Measurements from ENCODE around the gene PRKCA. TPM values are rescaled to one million over a fixed set of nuclear protein-coding genes. Genes with fewer than 3 reads are reported as not detected.

The PRKCA gene
- total RNA-seq, 2 donors from 2014 or later, result 8.3 to 26.5 TPM

DNA sequence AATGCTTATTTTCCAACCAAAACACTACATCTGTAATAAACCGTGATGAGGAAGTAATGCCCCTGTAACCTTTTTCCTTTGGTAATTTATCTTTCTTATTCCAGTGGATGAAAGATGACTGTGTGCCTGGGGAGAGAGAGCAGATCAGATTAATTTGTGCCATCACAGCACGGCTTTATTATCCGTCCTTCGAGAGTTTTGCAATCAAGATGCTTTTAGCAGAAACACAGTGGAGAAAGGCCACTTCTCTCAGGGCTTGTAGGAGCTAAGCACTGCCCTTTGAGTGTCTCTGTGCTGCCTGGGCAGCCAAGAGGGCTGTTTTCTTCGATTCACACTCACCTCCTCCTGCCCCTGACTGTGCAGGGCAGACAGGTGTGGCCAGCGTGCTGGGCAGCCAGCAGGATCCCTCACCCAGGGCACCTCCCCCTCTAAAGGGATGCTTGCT lies 190.2 kb downstream of the PRKCA start:
- Histone ChIP-seq H3K4me1 (replicated peaks) (no peaks in the 10 kb centered on the region), H3K36me3 (no peaks in the 10 kb centered on the region), H3K27me3 (replicated peaks; ENCODE audit: insufficient read depth) (no peaks in the 10 kb centered on the region), H3K4me3 (no peak overlapping the region), H3K9me3 (no peaks in the 10 kb centered on the region), H3K27ac (no peak overlapping the region)
- intact Hi-C loops (cut with DNase I), result no loop called here
- TF ChIP-seq, protein P1, sequence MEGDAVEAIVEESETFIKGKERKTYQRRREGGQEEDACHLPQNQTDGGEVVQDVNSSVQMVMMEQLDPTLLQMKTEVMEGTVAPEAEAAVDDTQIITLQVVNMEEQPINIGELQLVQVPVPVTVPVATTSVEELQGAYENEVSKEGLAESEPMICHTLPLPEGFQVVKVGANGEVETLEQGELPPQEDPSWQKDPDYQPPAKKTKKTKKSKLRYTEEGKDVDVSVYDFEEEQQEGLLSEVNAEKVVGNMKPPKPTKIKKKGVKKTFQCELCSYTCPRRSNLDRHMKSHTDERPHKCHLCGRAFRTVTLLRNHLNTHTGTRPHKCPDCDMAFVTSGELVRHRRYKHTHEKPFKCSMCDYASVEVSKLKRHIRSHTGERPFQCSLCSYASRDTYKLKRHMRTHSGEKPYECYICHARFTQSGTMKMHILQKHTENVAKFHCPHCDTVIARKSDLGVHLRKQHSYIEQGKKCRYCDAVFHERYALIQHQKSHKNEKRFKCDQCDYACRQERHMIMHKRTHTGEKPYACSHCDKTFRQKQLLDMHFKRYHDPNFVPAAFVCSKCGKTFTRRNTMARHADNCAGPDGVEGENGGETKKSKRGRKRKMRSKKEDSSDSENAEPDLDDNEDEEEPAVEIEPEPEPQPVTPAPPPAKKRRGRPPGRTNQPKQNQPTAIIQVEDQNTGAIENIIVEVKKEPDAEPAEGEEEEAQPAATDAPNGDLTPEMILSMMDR (IDR thresholded peaks at IDR 0.05), result no peak
- TF ChIP-seq POLR2AphosphoS5 (IDR thresholded peaks at IDR 0.05) (no peak), POLR2A (IDR thresholded peaks at IDR 0.05) (no peak)
- 65% methylated on average over 6 of the region's 6 CpGs for WGBS
- no peak for DNase-seq (ENCODE audit: low spot score)

DNA sequence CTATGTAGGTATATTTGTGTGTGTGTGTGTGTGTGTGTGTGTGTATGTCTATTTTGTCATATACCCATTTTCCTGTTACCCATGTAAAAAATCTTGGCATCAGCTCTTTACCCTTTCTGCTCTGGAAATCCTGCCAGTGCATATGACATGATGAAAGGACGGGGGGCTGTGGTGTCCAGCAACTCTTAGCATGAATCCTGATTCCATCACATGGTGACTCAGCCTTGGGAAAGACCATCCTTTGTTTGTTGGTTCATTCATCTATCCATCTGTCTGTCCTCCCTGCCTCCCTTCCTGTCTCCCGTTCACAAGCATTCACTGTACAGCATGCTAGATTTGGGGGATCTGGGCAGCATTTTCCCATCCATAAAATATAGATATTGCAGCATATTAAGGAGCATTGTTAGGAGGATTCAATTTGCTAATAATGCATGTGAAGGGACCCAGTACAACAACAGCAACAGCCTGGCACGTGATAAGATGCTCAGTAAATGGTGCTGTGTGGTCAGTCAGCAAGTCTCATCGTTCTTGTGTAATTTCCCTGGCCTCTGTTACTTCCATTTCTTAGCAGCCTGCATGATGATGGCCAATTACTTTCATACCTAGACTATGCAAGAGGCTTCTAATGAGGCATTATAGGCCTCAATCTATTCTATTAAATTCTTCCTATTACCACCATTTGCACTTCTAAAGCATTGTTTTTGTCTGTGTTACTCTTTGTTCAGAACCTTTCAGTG lies 191.0 kb downstream of the PRKCA start:
- Histone ChIP-seq H3K27ac (no peak overlapping the region), H3K4me3 (no peak overlapping the region), H3K9me3 (no peaks in the 10 kb centered on the region), H3K27me3 (replicated peaks; ENCODE audit: insufficient read depth) (no peaks in the 10 kb centered on the region), H3K4me1 (replicated peaks) (no peaks in the 10 kb centered on the region), H3K36me3 (no peaks in the 10 kb centered on the region)
- intact Hi-C loops (cut with DNase I), result no loop called here
- WGBS, result 71% methylated on average over 4 of the region's 4 CpGs
- no peak for DNase-seq (ENCODE audit: low spot score)
- TF ChIP-seq POLR2A (IDR thresholded peaks at IDR 0.05), result no peak
- no peak for TF ChIP-seq POLR2AphosphoS5 (IDR thresholded peaks at IDR 0.05)
- TF ChIP-seq, protein P1 (IDR thresholded peaks at IDR 0.05), result no peak

DNA sequence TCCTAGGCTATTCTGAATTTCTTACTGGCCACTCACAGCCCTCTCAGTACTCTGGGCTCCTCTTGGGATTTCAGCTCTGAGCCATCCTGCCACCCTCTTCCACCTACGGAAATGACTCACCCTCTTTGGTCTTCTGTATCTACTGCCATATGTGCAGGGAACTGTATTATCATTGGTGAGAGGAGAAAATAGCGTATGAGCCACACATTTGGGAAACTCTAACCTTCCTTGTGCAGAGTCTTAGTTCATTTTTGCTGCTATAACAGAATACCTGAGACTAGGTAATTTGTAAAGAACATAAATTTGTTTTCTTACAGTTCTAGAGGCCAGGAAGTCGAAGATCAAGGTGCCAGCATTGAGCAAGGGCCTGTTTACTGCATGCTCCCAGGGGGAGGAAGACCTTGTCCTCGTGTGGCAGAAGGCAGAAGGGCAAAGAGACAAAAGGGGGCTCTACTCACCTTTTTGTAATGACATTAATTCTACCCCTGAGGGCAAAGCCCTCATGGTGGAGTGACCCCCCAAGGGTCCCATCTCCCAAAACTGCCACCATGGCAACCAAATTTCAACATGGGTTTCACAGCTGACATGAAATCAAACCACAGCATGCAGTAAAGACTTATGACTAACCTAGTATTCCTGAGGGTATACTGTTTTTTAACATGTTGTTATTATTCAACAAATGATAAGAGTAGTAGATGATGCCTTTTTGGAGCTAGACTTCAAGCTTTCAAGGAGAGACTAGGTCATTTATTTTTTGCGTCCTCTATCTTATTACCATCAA lies 191.8 kb downstream of the PRKCA start:
- no peak for DNase-seq (ENCODE audit: low spot score)
- H3K9me3 ChIP-seq, result no peaks in the 10 kb centered on the region
- H3K36me3 ChIP-seq, result no peaks in the 10 kb centered on the region
- whole genome bisulfite sequencing, result 91% methylated on average over 5 of the region's 5 CpGs
- no peaks in the 10 kb centered on the region for H3K4me1 ChIP-seq (replicated peaks)
- no peak overlapping the region for H3K27ac ChIP-seq
- TF ChIP-seq POLR2A (IDR thresholded peaks at IDR 0.05), result no peak
- TF ChIP-seq, protein P1 (IDR thresholded peaks at IDR 0.05), result no peak
- H3K4me3 ChIP-seq, result no peak overlapping the region
- intact Hi-C loops (cut with DNase I), result no loop called here
- no peaks in the 10 kb centered on the region for H3K27me3 ChIP-seq (replicated peaks; ENCODE audit: insufficient read depth)

DNA sequence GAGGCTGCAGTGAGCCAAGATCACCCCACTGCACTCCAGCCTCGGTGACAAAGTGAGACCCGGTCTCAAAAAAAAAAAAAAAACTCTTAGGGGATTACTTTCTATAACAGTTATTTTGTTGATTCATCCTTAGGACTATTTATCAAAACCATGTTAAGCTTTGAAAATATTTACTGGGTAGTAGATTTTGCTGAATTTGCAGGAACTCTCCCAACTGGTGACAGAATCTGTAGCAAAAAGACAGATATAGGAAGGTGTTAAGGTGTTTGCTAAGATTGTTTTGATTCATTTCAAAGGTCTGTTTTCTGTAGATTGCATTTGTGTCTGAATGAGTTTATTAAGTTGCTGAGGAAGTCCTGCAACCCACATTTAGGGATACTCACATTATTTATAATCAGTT lies 192.6 kb downstream of the PRKCA start:
- Histone ChIP-seq H3K36me3 (no peaks in the 10 kb centered on the region), H3K9me3 (no peaks in the 10 kb centered on the region), H3K27ac (no peak overlapping the region), H3K27me3 (replicated peaks; ENCODE audit: insufficient read depth) (no peaks in the 10 kb centered on the region), H3K4me1 (replicated peaks) (no peaks in the 10 kb centered on the region), H3K4me3 (no peak overlapping the region)
- 88% methylated on average over 2 of the region's 2 CpGs for WGBS
- no peak for DNase-seq (ENCODE audit: low spot score)
- intact Hi-C loops (cut with DNase I), result no loop called here
- TF ChIP-seq, protein P1 (IDR thresholded peaks at IDR 0.05), result no peak
- TF ChIP-seq POLR2A (IDR thresholded peaks at IDR 0.05), result no peak

Measured in prostate gland (tissue), 2 donors.